ENCODE results near the gene CDK5R2. TPM values are rescaled to one million over a fixed set of nuclear protein-coding genes. Genes with fewer than 3 reads are reported as not detected.

Gene CDK5R2
- total RNA-seq, 1 donor from 2014 or later, result not detected

DNA sequence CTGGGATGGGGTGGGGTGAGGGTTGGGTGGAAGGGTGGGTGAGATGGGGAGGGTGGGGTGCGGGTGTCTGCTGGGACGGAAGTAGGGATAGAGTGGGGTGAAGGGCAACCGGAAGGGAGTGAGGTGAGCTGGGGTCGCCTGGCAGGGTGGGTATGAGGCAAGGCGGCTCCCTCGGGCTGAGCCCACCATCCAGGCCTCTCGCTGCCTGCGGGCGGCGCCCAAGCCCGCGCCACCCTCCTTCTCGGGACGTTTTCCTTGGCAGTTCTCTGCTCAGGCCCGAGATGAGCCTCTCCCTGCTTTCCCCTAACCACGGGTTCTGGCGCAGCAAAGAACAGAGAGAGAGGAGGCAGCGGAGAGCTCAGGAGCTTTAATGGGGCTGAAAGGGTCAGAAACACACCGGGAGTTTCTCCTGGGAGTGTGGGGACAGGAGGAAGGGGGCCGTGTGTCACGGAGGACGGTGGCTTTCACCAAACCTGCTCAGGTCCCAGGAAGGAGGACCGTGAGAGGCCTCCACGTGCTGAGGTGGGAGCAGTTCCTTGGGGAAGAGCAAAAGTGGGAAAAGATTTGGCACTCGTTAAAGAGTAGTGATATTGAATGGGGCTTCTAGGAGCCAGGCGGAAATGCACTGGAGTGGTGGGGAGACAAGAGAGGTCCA is 21.4 kb downstream of the CDK5R2 start:
- intact Hi-C loops (cut with DNase I), result no loop called here
- Histone ChIP-seq H3K27ac (no peak overlapping the region), H3K27me3 (peaks cover 51% of the 10 kb centered on the region), H3K4me1 (peaks cover 16 to 38% of the 10 kb centered on the region in 2 donors), H3K9me3 (no peaks in the 10 kb centered on the region), H3K36me3 (no peaks in the 10 kb centered on the region), H3K4me3 (peak overlapping the region; percentile 51 to 54)
- DNase-seq (ENCODE audit: low spot score in 2 of 2), result no peak
- TF ChIP-seq, protein P1, sequence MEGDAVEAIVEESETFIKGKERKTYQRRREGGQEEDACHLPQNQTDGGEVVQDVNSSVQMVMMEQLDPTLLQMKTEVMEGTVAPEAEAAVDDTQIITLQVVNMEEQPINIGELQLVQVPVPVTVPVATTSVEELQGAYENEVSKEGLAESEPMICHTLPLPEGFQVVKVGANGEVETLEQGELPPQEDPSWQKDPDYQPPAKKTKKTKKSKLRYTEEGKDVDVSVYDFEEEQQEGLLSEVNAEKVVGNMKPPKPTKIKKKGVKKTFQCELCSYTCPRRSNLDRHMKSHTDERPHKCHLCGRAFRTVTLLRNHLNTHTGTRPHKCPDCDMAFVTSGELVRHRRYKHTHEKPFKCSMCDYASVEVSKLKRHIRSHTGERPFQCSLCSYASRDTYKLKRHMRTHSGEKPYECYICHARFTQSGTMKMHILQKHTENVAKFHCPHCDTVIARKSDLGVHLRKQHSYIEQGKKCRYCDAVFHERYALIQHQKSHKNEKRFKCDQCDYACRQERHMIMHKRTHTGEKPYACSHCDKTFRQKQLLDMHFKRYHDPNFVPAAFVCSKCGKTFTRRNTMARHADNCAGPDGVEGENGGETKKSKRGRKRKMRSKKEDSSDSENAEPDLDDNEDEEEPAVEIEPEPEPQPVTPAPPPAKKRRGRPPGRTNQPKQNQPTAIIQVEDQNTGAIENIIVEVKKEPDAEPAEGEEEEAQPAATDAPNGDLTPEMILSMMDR (IDR thresholded peaks at IDR 0.05), result no peak

DNA sequence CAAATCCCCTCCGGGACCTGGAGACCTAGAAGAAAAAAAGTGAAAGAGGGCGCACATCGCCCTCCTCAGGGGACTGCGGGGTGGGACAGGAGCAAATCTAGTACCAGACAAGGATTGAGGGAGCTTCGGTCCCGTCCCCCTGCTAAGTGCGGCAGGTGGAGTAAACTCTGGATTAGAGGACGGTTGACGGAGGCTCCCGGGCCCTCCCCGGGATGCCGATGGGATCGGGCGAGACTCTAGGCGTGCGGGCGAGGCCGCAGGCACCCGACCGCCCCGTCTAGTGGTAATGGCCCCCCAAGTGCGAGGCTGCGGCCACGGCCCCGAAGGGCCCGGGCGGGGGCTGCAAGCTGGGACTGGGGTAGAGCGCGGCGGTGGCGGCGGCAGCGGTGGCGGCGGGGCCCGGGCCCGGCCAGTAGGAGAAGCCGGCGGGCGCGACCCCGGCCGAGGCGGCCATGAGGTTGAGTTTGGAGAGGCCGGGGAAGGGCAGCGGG is 22.0 kb downstream of the CDK5R2 start:
- H3K27ac ChIP-seq, result no peak overlapping the region
- peak overlapping the region; percentile 51 to 54 for H3K4me3 ChIP-seq
- H3K4me1 ChIP-seq, result peaks cover 16 to 38% of the 10 kb centered on the region in 2 donors
- H3K36me3 ChIP-seq, result no peaks in the 10 kb centered on the region
- intact Hi-C loops (cut with DNase I), result no loop called here
- peaks cover 51% of the 10 kb centered on the region for H3K27me3 ChIP-seq
- no peak for DNase-seq (ENCODE audit: low spot score in 2 of 2)
- H3K9me3 ChIP-seq, result no peaks in the 10 kb centered on the region
- TF ChIP-seq, protein P1 (IDR thresholded peaks at IDR 0.05), result no peak

DNA sequence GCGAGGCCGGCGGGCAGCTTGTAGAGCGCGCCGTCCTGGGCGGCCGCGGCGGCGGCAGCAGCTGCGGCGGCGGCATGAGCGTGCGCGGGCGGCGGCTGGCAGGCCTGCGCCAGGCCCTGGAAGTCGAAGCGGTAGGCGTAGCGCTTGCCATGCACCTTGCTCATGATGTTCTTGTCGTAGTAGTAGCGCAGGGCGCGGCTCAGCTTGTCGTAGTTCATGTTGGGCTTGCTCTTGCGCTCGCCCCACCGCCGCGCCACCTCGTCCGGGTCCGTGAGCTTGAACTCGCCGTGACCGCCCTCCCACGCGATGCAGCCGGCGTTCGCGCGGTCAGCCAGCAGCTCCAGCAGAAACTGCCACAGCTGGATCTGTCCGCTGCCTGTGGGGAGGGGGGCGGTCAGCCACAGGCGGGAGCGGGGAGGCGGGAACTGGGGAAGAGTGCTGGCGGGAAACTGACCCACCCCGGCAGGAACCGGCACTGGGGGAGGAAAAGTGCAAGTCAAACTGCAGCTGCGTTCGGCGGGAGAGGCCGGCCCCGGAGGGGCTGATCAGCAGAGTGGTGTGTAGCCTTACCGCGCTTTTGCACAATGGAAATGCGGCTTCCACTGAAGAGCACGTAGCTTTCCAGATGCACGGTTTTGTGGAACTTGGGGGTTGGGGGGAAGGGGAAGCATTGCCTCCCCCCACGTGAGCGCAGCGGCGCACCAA is 22.6 kb downstream of the CDK5R2 start:
- Histone ChIP-seq H3K9me3 (no peaks in the 10 kb centered on the region), H3K27me3 (peaks cover 51% of the 10 kb centered on the region), H3K27ac (no peak overlapping the region), H3K4me1 (peaks cover 16 to 38% of the 10 kb centered on the region in 2 donors), H3K36me3 (no peaks in the 10 kb centered on the region), H3K4me3 (peak overlapping the region; percentile 51 to 54)
- TF ChIP-seq, protein P1 (IDR thresholded peaks at IDR 0.05), result no peak
- intact Hi-C loops (cut with DNase I), result no loop called here
- no peak for DNase-seq (ENCODE audit: low spot score in 2 of 2)

DNA sequence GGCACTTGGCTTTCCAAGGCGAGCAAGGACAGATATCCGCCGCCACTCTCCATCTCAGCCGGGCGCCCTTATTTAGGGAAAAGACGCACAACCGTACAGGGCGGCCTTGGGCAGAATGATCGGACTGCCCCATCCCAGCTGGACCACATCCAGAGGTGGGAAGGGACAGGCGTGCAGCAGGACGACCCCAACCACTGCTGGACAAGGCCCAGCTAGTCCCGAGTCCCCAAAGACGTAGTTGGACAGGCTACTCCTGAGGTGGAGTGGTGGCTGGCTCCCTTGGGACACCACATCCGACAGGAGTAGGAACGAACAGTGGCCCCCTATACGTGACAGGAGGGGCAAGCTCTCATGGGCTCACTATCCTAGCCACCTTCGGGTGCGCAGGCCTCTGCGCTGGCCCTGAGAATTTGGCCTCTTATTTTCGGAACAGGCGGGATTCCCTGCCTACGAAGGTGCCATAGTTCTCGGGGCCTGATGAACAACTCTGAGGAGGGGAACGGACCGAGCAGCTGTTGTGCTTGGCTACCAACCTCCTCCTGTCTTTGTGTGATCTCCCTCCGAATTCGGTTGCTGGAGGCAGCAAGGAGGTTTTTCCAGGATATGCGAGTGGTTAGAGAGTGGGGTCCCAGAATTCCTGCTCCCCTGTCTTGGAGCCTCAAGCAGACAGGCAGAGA is 23.3 kb downstream of the CDK5R2 start:
- TF ChIP-seq, protein P1 (IDR thresholded peaks at IDR 0.05), result no peak
- H3K4me3 ChIP-seq, result peak overlapping the region; percentile 51 to 54
- peaks cover 16 to 38% of the 10 kb centered on the region in 2 donors for H3K4me1 ChIP-seq
- intact Hi-C loops (cut with DNase I), result no loop called here
- no peak for DNase-seq (ENCODE audit: low spot score in 2 of 2)
- H3K27ac ChIP-seq, result no peak overlapping the region
- H3K36me3 ChIP-seq, result no peaks in the 10 kb centered on the region
- peaks cover 51% of the 10 kb centered on the region for H3K27me3 ChIP-seq
- H3K9me3 ChIP-seq, result no peaks in the 10 kb centered on the region

- no peak overlapping the region for H3K27ac ChIP-seq
- H3K4me3 ChIP-seq, result no peak overlapping the region
- H3K9me3 ChIP-seq, result no peaks in the 10 kb centered on the region
- TF ChIP-seq, protein P1 (IDR thresholded peaks at IDR 0.05), result no peak
- H3K4me1 ChIP-seq, result peaks cover 16 to 38% of the 10 kb centered on the region in 2 donors
- no peaks in the 10 kb centered on the region for H3K36me3 ChIP-seq
- DNase-seq (ENCODE audit: low spot score in 2 of 2), result no peak
- H3K27me3 ChIP-seq, result peaks cover 51% of the 10 kb centered on the region
- intact Hi-C loops (cut with DNase I), result no loop called here
Measured at GRCh38 chr2:218983263-218983933, 23.9 kb downstream of the CDK5R2 start.
